NT2/D1 (cell line): ENCODE data around the gene MED1.
"Not testable (repeated sequence)": the region's sequence is repeated elsewhere in the genome, so short reads cannot be mapped to it uniquely, and the experiment has no call there.

Source experiments
- DNase-seq: peaks from one replicate; pipeline ENCODE4 v3.0.0-alpha.2; 2011; ENCODE audit warnings: low read depth, low spot score
- H3K27me3 ChIP-seq: 2 replicates; pipeline ENCODE4 v1.6.0; 2011; ENCODE audit warnings: mild to moderate bottlenecking; ENCODE audit not compliant: insufficient read length, insufficient read depth
- H3K36me3 ChIP-seq: 2 replicates; pipeline ENCODE4 v1.6.1; 2011; ENCODE audit warnings: mild to moderate bottlenecking, low read length, mixed read lengths; ENCODE audit not compliant: insufficient read depth, insufficient read length
- H3K4me1 ChIP-seq: 2 replicates; pipeline ENCODE4 v1.5.1; 2011; ENCODE audit not compliant: insufficient read depth, insufficient read length
- H3K4me3 ChIP-seq: 2 replicates; pipeline ENCODE4 v1.5.1; 2011; ENCODE audit warnings: low read depth; ENCODE audit not compliant: insufficient read length
- H3K9ac ChIP-seq: 2 replicates; pipeline ENCODE4 v1.6.0; 2011; ENCODE audit warnings: low read depth; ENCODE audit not compliant: insufficient read length
- H3K9me3 ChIP-seq: 2 replicates; pipeline ENCODE4 v1.5.1; 2011; ENCODE audit warnings: mild to moderate bottlenecking, low read length; ENCODE audit not compliant: insufficient read depth
- SUZ12 ChIP-seq: IDR thresholded peaks from 2 replicates; pipeline ENCODE4 v1.6.1; 2011; ENCODE audit not compliant: insufficient read length, insufficient read depth; ENCODE audit errors: extremely low read depth
- YY1 ChIP-seq: IDR thresholded peaks from 2 replicates; pipeline ENCODE4 v1.6.1; 2011; ENCODE audit not compliant: insufficient read length, insufficient read depth
- ZNF274 ChIP-seq: IDR thresholded peaks from 2 replicates; pipeline ENCODE4 v1.6.1; 2011; ENCODE audit warnings: mild to moderate bottlenecking, low read depth, low read length

MED1 gene

DNA sequence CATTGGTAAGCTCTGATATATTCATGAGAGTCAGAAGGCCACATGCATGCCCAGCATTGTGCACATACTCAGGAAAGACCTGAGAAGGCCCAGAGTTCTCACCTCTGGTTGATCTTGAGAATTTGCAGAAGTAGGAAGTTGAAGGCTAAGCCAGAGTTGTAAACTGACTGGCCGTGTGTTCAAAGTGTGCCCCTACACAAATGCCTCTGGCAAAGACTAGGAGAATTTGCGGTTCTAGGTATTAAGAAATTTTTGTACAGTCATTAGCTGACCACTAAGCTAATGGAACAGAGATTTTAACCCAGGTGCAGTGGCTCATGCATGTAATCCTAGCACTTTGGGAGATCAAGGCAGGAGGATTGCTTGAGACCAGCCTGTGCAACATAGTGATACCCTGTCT lies 74.6 kb downstream of the MED1 start:
- no peaks in the 10 kb centered on the region for H3K36me3 ChIP-seq
- no peaks in the 10 kb centered on the region for H3K27me3 ChIP-seq
- no peak overlapping the region for H3K9ac ChIP-seq
- TF ChIP-seq ZNF274 (no peak), YY1 (no peak), SUZ12 (no peak)
- DNase-seq: no peak
- H3K4me1 ChIP-seq: peaks cover 5% of the 10 kb centered on the region
- no peak overlapping the region for H3K4me3 ChIP-seq
- H3K9me3 ChIP-seq: no peaks in the 10 kb centered on the region

GRCh38 chr17:39367805-39368204 lies 83.3 kb downstream of the MED1 start:
- not testable (repeated sequence) for H3K9me3 ChIP-seq, H3K4me1 ChIP-seq, H3K4me3 ChIP-seq, H3K9ac ChIP-seq, H3K27me3 ChIP-seq, DNase-seq, H3K36me3 ChIP-seq

GRCh38 chr17:39365872-39366271 lies 85.2 kb downstream of the MED1 start:
- DNase-seq: no peak
- Histone ChIP-seq H3K4me3 (no peak overlapping the region), H3K9ac (no peak overlapping the region)

GRCh38 chr17:39365242-39365641 lies 85.8 kb downstream of the MED1 start:
- H3K9ac ChIP-seq: no peak overlapping the region
- DNase-seq: no peak
- TF ChIP-seq YY1: no peak
- TF ChIP-seq ZNF274: no peak
- TF ChIP-seq SUZ12: no peak
- no peaks in the 10 kb centered on the region for H3K27me3 ChIP-seq
- H3K36me3 ChIP-seq: no peaks in the 10 kb centered on the region
- no peak overlapping the region for H3K4me3 ChIP-seq
- H3K9me3 ChIP-seq: no peaks in the 10 kb centered on the region
- no peaks in the 10 kb centered on the region for H3K4me1 ChIP-seq

More at GRCh38 chr17:39365872-39366271, 85.2 kb downstream of the MED1 start:
- Histone ChIP-seq H3K36me3 (no peaks in the 10 kb centered on the region), H3K4me1 (no peaks in the 10 kb centered on the region), H3K27me3 (no peaks in the 10 kb centered on the region), H3K9me3 (no peaks in the 10 kb centered on the region)
- TF ChIP-seq SUZ12 (no peak), ZNF274 (no peak), YY1 (no peak)

- no peaks in the 10 kb centered on the region for H3K9me3 ChIP-seq
- H3K27me3 ChIP-seq: no peaks in the 10 kb centered on the region
- H3K4me3 ChIP-seq: no peak overlapping the region
- no peak for TF ChIP-seq ZNF274
- TF ChIP-seq YY1: no peak
- no peaks in the 10 kb centered on the region for H3K36me3 ChIP-seq
- H3K9ac ChIP-seq: no peak overlapping the region
- no peaks in the 10 kb centered on the region for H3K4me1 ChIP-seq
- DNase-seq: no peak
Measured at GRCh38 chr17:39364236-39365025, 86.6 kb downstream of the MED1 start.

DNA sequence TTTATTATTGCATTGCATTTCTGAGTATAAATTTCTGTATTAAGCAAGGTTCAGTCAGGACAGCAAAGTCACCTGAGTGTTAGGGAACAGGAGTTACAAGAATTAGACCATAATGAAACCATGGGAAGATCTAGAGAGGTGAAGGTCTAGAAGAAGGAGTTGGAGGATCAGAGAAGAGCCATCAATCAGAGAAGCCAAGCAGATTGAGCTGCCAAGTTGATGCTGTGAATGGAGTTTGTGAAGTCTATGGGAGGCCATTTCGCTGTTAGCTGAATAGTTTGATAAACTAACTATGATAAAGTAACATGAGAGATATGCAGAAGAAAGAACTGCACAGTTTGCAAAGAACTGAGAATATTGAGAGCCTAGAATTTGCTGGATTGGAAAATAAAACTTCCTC lies 90.0 kb downstream of the MED1 start:
- no peak overlapping the region for H3K9ac ChIP-seq
- H3K4me3 ChIP-seq: no peak overlapping the region
- H3K36me3 ChIP-seq: no peaks in the 10 kb centered on the region
- no peak for TF ChIP-seq ZNF274
- no peak for TF ChIP-seq YY1
- TF ChIP-seq SUZ12: no peak
- H3K4me1 ChIP-seq: no peaks in the 10 kb centered on the region
- DNase-seq: no peak
- no peaks in the 10 kb centered on the region for H3K9me3 ChIP-seq
- H3K27me3 ChIP-seq: no peaks in the 10 kb centered on the region

DNA sequence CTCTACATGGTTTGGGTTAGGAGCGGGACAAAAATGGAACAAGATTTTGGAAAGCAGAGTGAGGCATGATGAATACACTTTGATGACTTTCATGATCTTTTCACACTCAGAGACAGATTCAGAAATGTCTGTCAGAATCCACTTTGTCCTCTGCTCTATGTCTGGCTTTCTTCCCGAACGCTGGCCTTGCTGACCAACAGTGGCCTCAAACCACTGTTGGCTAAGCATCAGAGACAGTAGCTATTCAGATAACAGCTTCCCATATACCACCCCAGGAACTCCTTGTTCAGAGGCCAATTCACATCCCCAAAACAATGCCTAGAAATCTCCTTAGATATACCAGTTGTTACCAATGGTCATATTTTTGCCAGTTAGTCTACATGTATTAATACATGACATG lies 90.5 kb downstream of the MED1 start:
- Histone ChIP-seq H3K27me3 (no peaks in the 10 kb centered on the region), H3K4me3 (no peak overlapping the region), H3K4me1 (no peaks in the 10 kb centered on the region), H3K9ac (no peak overlapping the region), H3K36me3 (no peaks in the 10 kb centered on the region), H3K9me3 (no peaks in the 10 kb centered on the region)
- TF ChIP-seq ZNF274 (no peak), YY1 (no peak), SUZ12 (no peak)
- no peak for DNase-seq
